Measurements from ENCODE around the gene NKPD1.

The NKPD1 gene

DNA sequence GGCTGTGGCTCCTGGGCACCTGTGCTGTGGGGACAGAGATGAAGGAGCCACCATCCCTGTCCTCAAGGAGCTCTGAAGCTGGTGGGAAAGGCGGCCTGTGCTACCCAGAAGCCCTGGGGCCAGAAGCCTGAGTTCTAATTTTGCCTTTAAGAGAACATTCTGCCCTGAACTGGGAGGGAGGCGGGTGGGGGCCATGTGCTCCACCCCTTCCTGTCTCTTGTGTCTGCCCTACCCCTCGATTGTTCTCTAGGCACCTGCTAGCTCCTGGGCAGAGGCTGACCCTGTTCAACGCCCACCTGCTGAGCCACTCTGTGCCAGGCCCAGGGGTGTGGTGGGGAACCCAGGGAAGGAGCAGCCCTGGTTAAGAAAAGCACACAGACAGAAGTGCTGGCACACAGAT, 11.4 kb upstream of the NKPD1 start:
- no peak for DNase-seq

DNA sequence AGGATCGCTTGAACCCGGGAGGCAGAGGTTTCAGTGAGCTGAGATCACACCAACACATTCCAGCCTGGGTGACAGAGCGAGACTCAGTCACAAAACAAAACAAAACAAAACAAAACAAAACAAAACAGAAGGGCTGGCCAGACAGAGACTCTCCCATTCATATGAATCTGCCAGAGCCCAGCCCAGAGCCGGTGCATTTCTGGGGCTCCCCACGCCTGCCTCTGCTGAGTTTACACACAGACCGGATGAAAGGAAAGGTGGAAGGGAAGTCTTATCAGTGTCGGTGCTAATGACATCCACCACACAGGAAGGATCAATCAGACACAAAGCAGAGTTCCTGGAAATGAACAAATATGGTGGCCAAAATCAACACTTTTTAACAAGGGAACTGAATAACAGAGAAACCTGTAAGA, 10.4 kb upstream of the NKPD1 start:
- DNase-seq, result no peak

DNA sequence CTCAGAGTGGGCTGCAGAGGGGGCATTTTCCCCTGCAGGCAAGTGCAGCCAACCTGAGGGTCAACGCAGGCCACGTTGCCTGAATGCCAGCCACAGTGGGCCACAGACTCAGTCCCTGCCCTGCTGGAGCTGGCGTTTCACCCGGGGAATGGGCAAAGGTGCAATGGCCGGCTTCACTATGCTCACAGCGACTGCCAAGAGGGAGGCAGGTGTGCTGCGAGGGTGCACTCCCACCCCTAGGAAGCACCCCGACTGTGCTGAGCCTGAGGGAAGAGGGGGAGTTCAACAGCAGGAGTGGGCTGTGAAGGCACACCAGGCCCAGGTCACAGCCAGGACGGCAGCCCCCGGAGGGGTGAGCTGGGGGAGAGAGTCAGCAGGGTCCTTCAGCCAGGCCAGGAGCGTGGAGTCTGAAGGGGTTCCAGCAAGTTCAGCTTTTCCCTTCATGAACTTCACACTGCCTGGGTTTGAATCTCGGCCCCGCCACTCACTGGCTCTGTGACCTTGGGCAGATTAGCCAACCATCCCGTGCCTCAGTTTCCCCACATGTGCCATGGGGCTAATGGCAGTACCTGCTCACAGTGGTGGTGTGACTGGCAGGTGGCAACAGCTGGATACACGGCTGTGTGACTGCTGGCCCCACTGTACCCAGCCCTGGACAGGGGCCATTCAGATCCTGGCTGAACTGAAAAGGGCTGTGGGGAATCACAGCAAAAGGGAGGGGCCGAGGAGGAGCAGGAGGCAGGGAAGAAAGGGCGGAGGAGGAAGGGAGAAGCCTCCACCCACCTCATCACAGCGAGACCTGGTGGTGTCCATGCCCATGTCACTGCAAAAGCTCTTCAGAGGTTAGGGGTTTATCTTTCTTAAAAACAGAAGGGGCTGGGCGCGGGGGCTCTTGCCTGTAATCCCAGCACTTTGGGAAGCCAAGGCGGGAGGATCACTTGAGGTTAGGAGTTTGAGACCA, 9.6 kb upstream of the NKPD1 start:
- no peak for DNase-seq

DNA sequence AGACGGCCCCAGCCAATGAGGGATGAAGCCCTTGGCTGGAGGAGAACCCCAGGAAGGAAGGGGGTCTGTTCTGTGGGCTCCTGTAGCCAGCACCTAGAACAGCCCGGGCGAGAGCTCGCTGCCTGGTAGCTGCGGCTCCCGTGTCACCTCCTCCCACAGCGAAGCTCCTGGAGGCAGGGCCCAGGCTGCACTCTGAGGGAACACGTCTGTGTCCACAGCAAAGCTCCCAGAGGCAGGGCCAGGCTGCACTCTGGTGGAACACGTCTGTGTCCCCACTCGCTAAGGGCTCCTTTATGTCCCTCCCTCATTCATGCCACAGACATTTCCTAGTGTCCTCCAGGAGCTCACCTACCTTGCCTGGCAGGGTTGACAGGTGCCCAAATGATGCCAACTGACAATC, 8.8 kb upstream of the NKPD1 start:
- no peak for DNase-seq

DNA sequence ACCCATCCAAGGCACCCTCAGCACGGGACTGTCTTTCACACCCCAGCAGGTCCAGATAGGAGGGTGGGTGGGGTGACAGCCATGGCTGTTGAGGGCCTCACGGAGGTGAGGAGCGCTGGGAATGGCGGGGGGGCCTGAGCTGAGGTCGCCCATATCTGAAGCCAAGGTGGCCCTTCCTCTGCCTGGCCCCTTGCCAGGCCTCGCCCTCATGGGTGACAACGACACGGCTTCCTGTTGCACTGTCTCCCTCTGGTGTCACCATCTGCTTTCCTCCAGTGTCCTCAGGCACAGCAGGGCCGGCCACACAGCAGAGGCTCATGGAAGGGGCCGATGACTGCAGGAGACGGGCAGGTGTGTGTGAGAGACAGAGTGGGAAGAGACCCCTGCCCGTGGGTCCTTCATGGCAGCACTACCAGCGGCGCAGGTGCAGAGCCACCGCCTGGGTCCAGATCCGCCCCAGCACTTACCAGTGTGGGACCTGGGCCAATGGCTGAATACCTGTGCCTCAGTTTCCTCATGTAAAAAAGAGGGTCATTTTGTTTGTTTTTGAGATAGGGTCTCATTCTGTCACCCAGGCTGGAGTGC, 8.1 kb upstream of the NKPD1 start:
- DNase-seq, result peak; percentile 87

GRCh38 chr19:45166723-45167252, 6.0 kb upstream of the NKPD1 start:
- peak; percentile 82 for DNase-seq

- DNase-seq, result peak; percentile 86
Measured at GRCh38 chr19:45164577-45165335, 4.0 kb upstream of the NKPD1 start.

DNA sequence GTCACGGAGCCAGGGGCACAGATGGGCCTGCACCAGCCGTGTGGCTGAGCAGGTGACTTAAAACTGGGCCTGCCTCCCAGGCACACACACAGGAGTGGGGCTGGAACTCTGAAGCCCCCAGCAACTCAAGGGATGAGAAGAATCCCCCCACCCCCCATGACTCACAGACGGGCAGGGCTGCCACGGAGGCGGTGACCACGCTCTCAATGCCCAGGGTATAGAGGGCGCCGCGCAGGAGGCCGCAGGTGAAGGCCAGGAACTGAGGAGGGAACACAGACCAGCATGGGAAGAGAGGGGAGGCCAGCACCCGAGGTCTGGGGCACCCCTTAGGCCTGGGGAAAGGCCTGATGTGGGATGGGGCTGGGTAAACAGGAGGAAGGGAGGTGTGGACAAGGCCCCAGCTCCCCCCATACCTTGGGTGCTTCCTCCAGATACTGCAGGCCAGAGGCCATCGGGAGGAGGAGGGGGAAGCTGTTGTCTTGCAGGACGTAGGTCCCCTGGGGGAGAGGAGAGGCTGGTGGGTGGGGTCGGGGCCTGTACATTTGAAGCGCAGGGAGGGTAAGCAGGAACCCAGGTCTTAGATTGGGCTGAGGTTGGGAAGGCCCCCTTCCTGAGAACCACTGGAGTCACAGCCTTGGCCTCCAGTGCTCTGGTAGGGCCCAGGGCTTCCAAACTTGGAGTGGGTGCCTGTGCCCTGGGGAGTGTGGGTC, 3.1 kb upstream of the NKPD1 start:
- no peak for DNase-seq

GRCh38 chr19:45163156-45163555, 2.4 kb upstream of the NKPD1 start:
- DNase-seq, result no peak

DNA sequence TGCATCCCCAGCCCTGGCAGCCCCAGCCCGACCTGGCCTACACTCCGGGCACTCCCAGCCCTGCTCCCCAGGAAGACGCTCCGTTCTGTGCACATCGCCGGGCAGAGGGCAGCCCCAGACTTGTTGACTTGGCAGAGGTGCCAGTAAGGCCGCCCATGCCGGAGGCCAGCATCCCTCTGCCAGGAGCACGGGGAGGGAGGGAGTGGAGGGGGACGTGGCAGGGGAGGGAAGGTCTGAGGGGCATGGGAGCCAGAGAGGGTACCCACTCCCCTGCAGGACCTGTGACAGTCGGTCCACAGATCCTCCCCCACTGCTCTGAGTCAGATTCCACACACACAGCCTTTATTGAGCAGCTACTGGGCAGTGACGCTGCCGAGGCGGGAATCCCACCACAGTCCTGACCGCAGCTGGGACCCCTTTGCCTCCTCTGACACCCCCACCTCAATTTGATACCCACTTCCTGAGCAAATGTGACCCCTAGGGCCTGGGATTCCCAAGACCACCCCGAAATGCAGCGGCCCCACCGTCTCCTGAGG, 1.9 kb upstream of the NKPD1 start:
- no peak for DNase-seq

GRCh38 chr19:45161738-45162607, 1.2 kb upstream of the NKPD1 start:
- no peak for DNase-seq

- DNase-seq, result no peak
Measured at GRCh38 chr19:45159971-45160324, 834 bp downstream of the NKPD1 start.

DNA sequence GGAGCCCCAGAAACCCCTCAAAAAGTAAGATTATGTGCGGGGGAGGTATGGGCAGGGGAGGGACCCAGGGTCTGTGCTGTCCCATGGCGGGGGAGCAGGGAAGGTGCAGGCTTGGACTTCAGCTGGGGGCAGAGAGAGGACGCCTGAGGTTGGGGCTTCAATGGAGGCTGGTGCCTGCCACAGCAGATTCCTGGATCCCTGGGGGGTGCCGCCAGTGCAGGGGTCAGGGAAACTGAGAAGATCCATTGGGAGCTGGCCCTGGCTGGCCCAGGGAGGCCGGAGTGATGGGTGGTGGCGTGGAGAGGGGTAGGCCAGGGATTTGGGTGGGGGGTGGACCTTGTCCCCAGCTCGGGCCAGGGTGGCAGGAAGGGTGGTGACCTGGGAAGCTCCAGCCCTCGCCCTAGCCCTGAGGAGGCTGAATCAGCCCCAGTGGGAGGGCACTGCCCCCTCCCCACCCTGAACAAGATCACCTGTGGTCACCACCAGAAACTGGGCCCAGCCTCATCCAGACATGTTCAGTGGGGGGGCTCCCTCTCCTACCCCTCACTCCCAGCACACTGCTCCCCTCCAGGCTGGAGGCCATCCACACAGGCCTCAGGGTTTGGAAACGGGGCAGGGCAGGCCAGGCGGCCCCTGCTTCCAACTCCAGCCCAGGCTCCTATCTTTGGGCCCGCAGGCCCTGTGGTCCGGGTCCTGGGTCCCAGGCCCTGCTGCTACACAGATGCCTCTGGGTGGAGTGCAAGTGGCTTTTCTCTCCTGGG, 1.4 kb downstream of the NKPD1 start:
- no peak for DNase-seq

- DNase-seq, result no peak
Measured at GRCh38 chr19:45158503-45159209, 2.1 kb downstream of the NKPD1 start.

DNA sequence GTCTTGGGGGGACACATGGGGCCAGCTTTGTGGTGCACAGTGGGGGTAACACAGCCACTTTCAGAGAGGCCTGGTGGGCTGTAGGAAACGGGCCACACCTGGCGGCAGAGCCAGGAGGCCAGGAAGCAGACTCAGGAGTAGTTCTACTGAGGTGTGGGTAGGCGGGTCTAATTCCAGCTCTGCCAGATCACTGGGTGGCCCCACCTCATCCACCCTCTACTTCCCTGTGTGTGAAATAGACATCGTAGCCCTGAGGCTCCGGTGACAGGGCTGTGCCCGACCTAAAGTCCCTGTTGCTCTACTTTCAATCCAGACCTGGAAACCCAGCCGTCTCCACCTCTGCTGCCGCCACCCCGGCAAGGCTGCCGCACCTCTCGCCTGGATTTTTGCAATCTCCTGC, 4.0 kb downstream of the NKPD1 start:
- no peak for DNase-seq

DNA sequence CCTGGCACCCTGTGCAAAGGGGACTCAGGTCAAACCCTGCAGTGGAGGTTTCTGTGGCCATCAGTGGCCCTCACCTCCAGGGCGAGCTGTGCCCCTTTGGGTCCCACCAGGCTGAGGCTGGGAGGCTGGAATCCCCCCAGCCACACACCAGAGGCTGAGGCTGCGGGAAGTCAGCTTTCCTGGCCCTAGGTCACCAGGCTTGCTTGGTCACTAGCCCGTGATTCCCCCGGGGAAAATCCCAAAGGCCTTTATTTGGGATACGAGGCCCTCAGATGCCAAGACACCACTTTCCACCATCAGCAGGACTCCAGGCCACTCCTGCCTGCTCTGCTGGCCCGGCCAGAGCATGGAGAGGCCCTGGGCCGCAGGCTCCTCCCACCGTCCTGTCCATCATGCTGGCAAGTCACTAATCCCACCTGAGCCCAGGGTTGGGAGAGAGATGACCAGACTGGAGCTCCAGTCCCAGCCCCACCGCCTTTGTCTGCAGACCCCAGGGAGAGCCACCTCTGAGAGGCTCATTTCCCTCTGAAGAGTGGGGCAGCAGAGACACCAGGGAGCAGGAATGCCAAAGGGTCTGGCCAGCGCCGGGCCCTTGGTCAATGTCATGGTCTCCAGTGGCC, 4.7 kb downstream of the NKPD1 start:
- no peak for DNase-seq

DNA sequence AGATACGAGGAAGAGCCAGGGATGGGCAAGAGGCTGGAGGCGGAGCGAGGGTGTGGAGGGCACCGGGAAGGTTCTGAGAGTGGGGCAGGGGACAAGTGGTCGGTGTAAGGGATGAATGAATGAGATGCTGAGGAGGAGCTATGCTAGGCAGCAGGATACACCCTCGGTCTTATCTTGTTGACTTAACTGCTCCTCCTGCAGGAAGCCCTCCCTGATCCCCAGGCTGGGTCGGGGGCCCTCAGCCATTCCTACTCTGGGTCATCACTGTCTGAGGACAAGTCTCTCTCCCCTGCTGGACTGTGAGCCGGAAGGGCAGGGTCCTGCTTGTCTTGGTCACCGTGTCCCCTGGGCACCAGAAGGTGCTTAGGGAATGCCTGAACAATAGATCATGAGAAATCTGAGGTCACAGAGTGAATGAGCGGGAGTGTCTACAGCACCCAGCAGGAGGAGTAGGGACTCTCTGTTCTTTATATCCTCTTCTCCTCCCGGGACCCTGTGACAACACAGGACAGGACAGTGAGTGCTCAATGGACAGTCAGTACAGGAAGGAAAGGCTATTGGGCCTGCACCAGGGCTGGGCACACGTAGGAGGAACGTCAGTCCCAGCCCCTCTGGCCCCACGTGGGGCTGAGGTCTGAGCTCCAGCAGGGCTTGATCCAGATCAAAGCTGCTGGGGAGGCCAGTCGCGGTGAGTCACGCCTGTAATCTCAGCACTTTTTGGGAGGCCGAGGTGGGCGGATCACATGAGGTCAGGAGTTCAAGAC, 6.5 kb downstream of the NKPD1 start:
- no peak for DNase-seq

DNA sequence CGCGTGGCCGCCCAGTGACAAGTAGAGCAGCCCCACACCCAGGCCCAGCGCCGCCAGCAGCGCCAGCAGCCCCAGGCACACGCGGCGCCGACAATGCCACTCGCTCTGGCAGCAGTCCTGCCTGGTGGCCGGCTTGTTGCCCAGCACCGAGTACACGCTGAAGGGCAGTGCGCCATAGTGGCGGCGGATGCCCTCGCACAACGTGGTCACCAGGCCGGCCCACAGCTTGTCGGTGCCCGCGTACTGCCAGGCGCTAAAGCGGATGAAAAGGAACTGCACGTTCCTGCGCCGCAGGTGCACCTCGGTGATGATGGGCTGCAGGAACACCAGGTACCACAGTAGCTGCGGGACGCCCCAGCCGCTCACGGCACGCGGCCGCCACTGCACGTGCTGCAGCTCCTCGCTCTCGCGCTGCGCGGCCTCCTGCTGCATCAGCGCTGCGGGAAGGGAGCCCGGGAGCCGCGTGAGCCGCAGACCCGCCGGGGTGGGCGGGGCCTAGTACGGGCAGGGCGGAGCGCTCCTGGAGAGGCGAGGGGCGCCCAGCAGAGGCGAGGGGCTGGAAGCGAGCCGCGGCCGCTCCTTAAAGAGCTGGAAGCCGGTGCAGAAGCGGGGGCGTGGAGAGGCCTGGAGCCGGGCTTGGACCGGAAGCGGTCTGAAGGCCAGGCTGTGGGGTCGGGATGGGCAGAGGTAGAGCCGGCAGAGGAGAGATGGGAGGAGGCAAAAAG, 7.3 kb downstream of the NKPD1 start:
- DNase-seq, result no peak

Data from NCI-H510A (cell line).